GM18951 (cell line): ENCODE results near the gene DPP6.

ENCODE experiments used
- POLR2A ChIP-seq: IDR thresholded peaks from 4 replicates; pipeline ENCODE4 v1.6.1; 2011; ENCODE audit warnings: mild to moderate bottlenecking; ENCODE audit not compliant: insufficient read length, insufficient read depth; ENCODE audit errors: extremely low read depth
- in situ Hi-C: fragments of 300-500 bp; cut with MboI; formaldehyde crosslinking; loops from one replicate; pipeline ENCODE4 v1.12.0; 2022; ENCODE audit warnings: low sequenced_read_pairs, mixed read lengths, inconsistent platforms; ENCODE audit not compliant: unreplicated experiment

The DPP6 gene

DNA sequence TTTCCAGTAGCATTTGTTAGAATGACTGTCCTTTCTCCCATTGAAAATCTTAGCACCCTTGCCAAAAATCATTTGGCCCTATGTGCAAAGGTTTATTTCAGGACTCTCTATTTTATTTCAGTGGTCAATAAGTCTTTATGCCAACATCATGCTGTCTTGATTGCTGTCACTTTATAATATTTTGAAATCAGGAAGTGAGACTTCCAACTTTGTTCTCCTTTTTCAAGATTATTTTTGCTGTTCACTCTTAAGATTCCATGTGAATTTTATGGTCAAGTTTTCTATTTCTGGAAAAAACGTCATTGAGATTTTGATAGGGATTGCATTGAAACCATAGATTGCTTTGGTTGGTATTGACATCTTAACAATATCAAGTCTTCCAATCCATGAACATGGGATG is 885.6 kb downstream of the DPP6 start:
- in situ Hi-C loops: loop anchor here (25.0 kb wide), 1 partner anchor 399 kb away; no protein-coding TSS in a partner anchor

GRCh38 chr7:154942691-154943090 is 890.5 kb downstream of the DPP6 start:
- TF ChIP-seq POLR2A: no peak
- in situ Hi-C loops: loop anchor here (25.0 kb wide), 1 partner anchor 395 kb away; no protein-coding TSS in a partner anchor

More for the DNA sequence above, 885.6 kb downstream of the DPP6 start:
- no peak for TF ChIP-seq POLR2A
